Dermis microvascular lymphatic vessel endothelial cell (primary cell): ENCODE measurements around the gene SEMA6B. TPM values are rescaled to one million over a fixed set of nuclear protein-coding genes. Genes with fewer than 3 reads are reported as not detected.
"Not testable (repeated sequence)": the region's sequence is repeated elsewhere in the genome, so short reads cannot be mapped to it uniquely, and the experiment has no call there.

ENCODE experiments used
- DNase-seq, 2 donors: peaks; one replicate each; pipeline versions ENCODE4 v3.0.0 to v3.0.0-alpha.2; 2010; ENCODE audit warnings: low read depth in 2 of 2
- total RNA-seq: library from RNA; depleted of rRNA; stranded (reverse); fragments of >200 nt; gene quantifications from 2 replicates; pipeline ENCODE4 v1.2.1, GENCODE V29; 2014

SEMA6B gene
- 47.2 and 69.4 TPM in 2 replicates for total RNA-seq

- DNase-seq, result peak; percentile 87 to 92
These were observed at the start of gene SEMA6B for GRCh38 chr19:4559569-4559968. Gene SEMA6B, minus strand, starts transcription at chr19:4559684. Its CDS starts 1,227 bp downstream, at chr19:4558457.

- DNase-seq, result no peak
These were observed 47.6 kb upstream of the SEMA6B start for GRCh38 chr19:4606921-4607678.

GRCh38 chr19:4606181-4606580 lies 46.7 kb upstream of the SEMA6B start:
- no peak for DNase-seq

- no peak for DNase-seq
These were observed 45.4 kb upstream of the SEMA6B start for GRCh38 chr19:4604912-4605311.

- no peak for DNase-seq
These were observed 43.4 kb upstream of the SEMA6B start for GRCh38 chr19:4602915-4603314.

GRCh38 chr19:4602173-4602788 lies 42.8 kb upstream of the SEMA6B start:
- no peak for DNase-seq

- DNase-seq, result no peak
These were observed 41.4 kb upstream of the SEMA6B start for GRCh38 chr19:4600893-4601292.

- no peak for DNase-seq
These were observed 40.6 kb upstream of the SEMA6B start for GRCh38 chr19:4600082-4600481.

GRCh38 chr19:4598712-4599111 lies 39.2 kb upstream of the SEMA6B start:
- DNase-seq, result no peak

GRCh38 chr19:4597975-4598671 lies 38.6 kb upstream of the SEMA6B start:
- peak in 1 of 2 donors; percentile 67 for DNase-seq

GRCh38 chr19:4597278-4597974 lies 37.9 kb upstream of the SEMA6B start:
- no peak for DNase-seq

- DNase-seq, result no peak
These were observed 36.8 kb upstream of the SEMA6B start for GRCh38 chr19:4596033-4596904.

- not testable (repeated sequence) for DNase-seq
These were observed 35.7 kb upstream of the SEMA6B start for GRCh38 chr19:4595158-4595557.

- no peak for DNase-seq
These were observed 34.7 kb upstream of the SEMA6B start for GRCh38 chr19:4594201-4594600.

GRCh38 chr19:4593409-4593851 lies 33.9 kb upstream of the SEMA6B start:
- DNase-seq, result no peak

- DNase-seq, result no peak
These were observed 33.0 kb upstream of the SEMA6B start for GRCh38 chr19:4592445-4592844.

GRCh38 chr19:4591320-4591719 lies 31.8 kb upstream of the SEMA6B start:
- no peak for DNase-seq

- DNase-seq, result no peak
These were observed 31.1 kb upstream of the SEMA6B start for GRCh38 chr19:4590559-4590958.

- DNase-seq, result peak in 1 of 2 donors; percentile 46
These were observed 30.3 kb upstream of the SEMA6B start for GRCh38 chr19:4589579-4590410.

- DNase-seq, result no peak
These were observed 28.8 kb upstream of the SEMA6B start for GRCh38 chr19:4588291-4588761.
